Hepatocyte (in vitro differentiated cells): ENCODE results near the gene CTSW. TPM values are rescaled to one million over a fixed set of nuclear protein-coding genes. Genes with fewer than 3 reads are reported as not detected.

ENCODE experiments used
- DNase-seq: peaks from one replicate; pipeline ENCODE4 v3.0.0-alpha.2; 2016; ENCODE audit warnings: low spot score
- H2AFZ ChIP-seq: fragments of 200-600 bp; sonication (generic); 2 replicates; pipeline ENCODE4 v1.6.0; 2016; ENCODE audit warnings: antibody characterized with exemption, mild to moderate bottlenecking
- H3K27ac ChIP-seq: fragments of 200-600 bp; sonication (generic); 2 replicates; pipeline ENCODE4 v1.5.1; 2016; ENCODE audit warnings: mild to moderate bottlenecking
- H3K27me3 ChIP-seq: fragments of 200-600 bp; sonication (generic); 2 replicates; pipeline ENCODE4 v1.6.1; 2016
- H3K36me3 ChIP-seq: fragments of 200-600 bp; sonication (generic); replicated peaks from 2 replicates; pipeline ENCODE4 v1.5.1; 2016; ENCODE audit warnings: low read depth; ENCODE audit not compliant: insufficient read depth
- H3K4me1 ChIP-seq: fragments of 200-600 bp; sonication (generic); 2 replicates; pipeline ENCODE4 v1.5.1; 2016; ENCODE audit warnings: mild to moderate bottlenecking, moderate library complexity; ENCODE audit not compliant: insufficient read depth
- H3K4me2 ChIP-seq: fragments of 200-600 bp; sonication (generic); 2 replicates; pipeline ENCODE4 v1.6.0; 2016
- H3K4me3 ChIP-seq: fragments of 200-600 bp; sonication (generic); 2 replicates; pipeline ENCODE4 v1.5.1; 2016; ENCODE audit warnings: mild to moderate bottlenecking
- H3K79me2 ChIP-seq: fragments of 200-600 bp; sonication (generic); 2 replicates; pipeline ENCODE4 v1.6.0; 2017; ENCODE audit warnings: mild to moderate bottlenecking
- H3K9me2 ChIP-seq: fragments of 200-600 bp; sonication (generic); replicated peaks from 2 replicates; pipeline ENCODE4 v1.6.0; 2017; ENCODE audit warnings: mild to moderate bottlenecking; ENCODE audit not compliant: insufficient read depth
- H3K9me3 ChIP-seq: fragments of 200-600 bp; sonication (generic); 2 replicates; pipeline ENCODE4 v1.5.1; 2016; ENCODE audit warnings: low read depth, mild to moderate bottlenecking
- H4K20me1 ChIP-seq: fragments of 200-600 bp; sonication (generic); 2 replicates; pipeline ENCODE4 v1.6.0; 2016; ENCODE audit warnings: mild to moderate bottlenecking; ENCODE audit not compliant: insufficient read depth, poor library complexity, severe bottlenecking
- EZH2 ChIP-seq: fragments of 200-600 bp; sonication (generic); IDR thresholded peaks from 2 replicates; pipeline ENCODE4 v1.6.1; 2016; ENCODE audit warnings: antibody characterized with exemption, mild to moderate bottlenecking, borderline replicate concordance
- EZH2phosphoT487 ChIP-seq: fragments of 200-600 bp; sonication (generic); IDR thresholded peaks from one replicate; pipeline ENCODE4 v1.6.1; 2018; ENCODE audit warnings: antibody characterized with exemption, mild to moderate bottlenecking, low read depth, moderate library complexity; ENCODE audit not compliant: unreplicated experiment, severe bottlenecking
- WGBS: methylation state at CpG from one replicate; pipeline ENCODE4 v1.1.6; 2016; ENCODE audit warnings: low lambda C conversion rate; ENCODE audit errors: missing lambda C conversion rate; 5-methylcytosine and 5-hydroxymethylcytosine counted together
- polyA plus RNA-seq: library from polyadenylated mRNA; unstranded; fragments of >200 nt; fragmentation: Nextera tagmentation; extraction: Ambion mirVana; gene quantifications from 2 replicates; pipeline ENCODE4 v1.2.1, GENCODE V29; 2016
- total RNA-seq: library from RNA; depleted of rRNA; stranded (reverse); fragments of >200 nt; gene quantifications from 2 replicates; pipeline ENCODE4 v1.2.3, GENCODE V29; 2014
- TF ChIP-seq, protein P1 (sequence below): fragments of 200-600 bp; sonication (generic); IDR thresholded peaks from 2 replicates; pipeline ENCODE4 v1.5.1; 2016; ENCODE audit warnings: antibody characterized with exemption, mild to moderate bottlenecking; ENCODE audit not compliant: poor library complexity

The CTSW gene
- total and polyA plus RNA-seq, 2 experiments from 2014 or later: 0.15 TPM; not detected in 1

- DNase-seq: no peak
These were observed 19.8 kb upstream of the CTSW start for GRCh38 chr11:65859812-65860277.

GRCh38 chr11:65860278-65861164, 19.1 kb upstream of the CTSW start, which contains the start of gene MUS81:
MUS81 (plus strand) TSS chr11:65860433; CDS start chr11:65860754, 321 bp downstream.
- H2AFZ ChIP-seq: peak within 1 kb of the TSS; percentile 34
- peak; percentile 99 for DNase-seq
- H3K4me2 ChIP-seq: peak within 1 kb of the TSS; percentile 90
- H3K27me3 ChIP-seq: no peaks in the 10 kb centered on the region
- peaks cover 42% of the 10 kb centered on the region for H3K79me2 ChIP-seq
- WGBS: 2% methylated on average over 59 of the region's 78 CpGs
- H4K20me1 ChIP-seq: peaks cover 20% of the 10 kb centered on the region
- H3K9me2 ChIP-seq: no peaks in the 10 kb centered on the region
- H3K4me3 ChIP-seq: peak within 1 kb of the TSS; percentile 96
- peaks cover 14% of the 10 kb centered on the region for H3K4me1 ChIP-seq
- H3K27ac ChIP-seq: peak within 1 kb of the TSS; percentile 97
- TF ChIP-seq EZH2 (no peak), EZH2phosphoT487 (no peak)
- TF ChIP-seq, protein P1, sequence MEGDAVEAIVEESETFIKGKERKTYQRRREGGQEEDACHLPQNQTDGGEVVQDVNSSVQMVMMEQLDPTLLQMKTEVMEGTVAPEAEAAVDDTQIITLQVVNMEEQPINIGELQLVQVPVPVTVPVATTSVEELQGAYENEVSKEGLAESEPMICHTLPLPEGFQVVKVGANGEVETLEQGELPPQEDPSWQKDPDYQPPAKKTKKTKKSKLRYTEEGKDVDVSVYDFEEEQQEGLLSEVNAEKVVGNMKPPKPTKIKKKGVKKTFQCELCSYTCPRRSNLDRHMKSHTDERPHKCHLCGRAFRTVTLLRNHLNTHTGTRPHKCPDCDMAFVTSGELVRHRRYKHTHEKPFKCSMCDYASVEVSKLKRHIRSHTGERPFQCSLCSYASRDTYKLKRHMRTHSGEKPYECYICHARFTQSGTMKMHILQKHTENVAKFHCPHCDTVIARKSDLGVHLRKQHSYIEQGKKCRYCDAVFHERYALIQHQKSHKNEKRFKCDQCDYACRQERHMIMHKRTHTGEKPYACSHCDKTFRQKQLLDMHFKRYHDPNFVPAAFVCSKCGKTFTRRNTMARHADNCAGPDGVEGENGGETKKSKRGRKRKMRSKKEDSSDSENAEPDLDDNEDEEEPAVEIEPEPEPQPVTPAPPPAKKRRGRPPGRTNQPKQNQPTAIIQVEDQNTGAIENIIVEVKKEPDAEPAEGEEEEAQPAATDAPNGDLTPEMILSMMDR: peak; percentile 94
- no peaks in the 10 kb centered on the region for H3K9me3 ChIP-seq
- H3K36me3 ChIP-seq: no peaks in the 10 kb centered on the region

More at GRCh38 chr11:65859812-65860277, 19.8 kb upstream of the CTSW start:
- TF ChIP-seq EZH2phosphoT487 (no peak), EZH2 (no peak)
- TF ChIP-seq, protein P1: no peak
- Histone ChIP-seq H3K27ac (peak overlapping the region; percentile 97), H3K9me3 (no peaks in the 10 kb centered on the region), H2AFZ (peak overlapping the region; percentile 34), H3K79me2 (peaks cover 49% of the 10 kb centered on the region), H3K4me2 (peak overlapping the region; percentile 90), H4K20me1 (peaks cover 25% of the 10 kb centered on the region), H3K9me2 (no peaks in the 10 kb centered on the region), H3K4me1 (peaks cover 20% of the 10 kb centered on the region), H3K27me3 (no peaks in the 10 kb centered on the region), H3K4me3 (peak overlapping the region; percentile 30), H3K36me3 (no peaks in the 10 kb centered on the region)
- WGBS: 5% methylated on average over 16 of the region's 16 CpGs

GRCh38 chr11:65861165-65861505, 18.5 kb upstream of the CTSW start:
- H3K4me1 ChIP-seq: peaks cover 12% of the 10 kb centered on the region
- H3K4me2 ChIP-seq: peak overlapping the region; percentile 90
- DNase-seq: no peak
- H4K20me1 ChIP-seq: peaks cover 14% of the 10 kb centered on the region
- no peaks in the 10 kb centered on the region for H3K36me3 ChIP-seq
- H3K9me3 ChIP-seq: no peaks in the 10 kb centered on the region
- H3K27ac ChIP-seq: peak overlapping the region; percentile 97
- 9% methylated on average over 14 of the region's 14 CpGs for WGBS
- H3K4me3 ChIP-seq: peak overlapping the region; percentile 96
- TF ChIP-seq EZH2phosphoT487 (no peak), EZH2 (no peak)
- TF ChIP-seq, protein P1: no peak
- H3K27me3 ChIP-seq: no peaks in the 10 kb centered on the region
- no peaks in the 10 kb centered on the region for H3K9me2 ChIP-seq
- H3K79me2 ChIP-seq: peaks cover 36% of the 10 kb centered on the region
- H2AFZ ChIP-seq: peak overlapping the region; percentile 2
